ENCODE measurements around the gene TLNRD1. TPM values are rescaled to one million over a fixed set of nuclear protein-coding genes. Genes with fewer than 3 reads are reported as not detected.

The TLNRD1 gene
- total RNA-seq, 1 donor: 13.4 TPM

DNA sequence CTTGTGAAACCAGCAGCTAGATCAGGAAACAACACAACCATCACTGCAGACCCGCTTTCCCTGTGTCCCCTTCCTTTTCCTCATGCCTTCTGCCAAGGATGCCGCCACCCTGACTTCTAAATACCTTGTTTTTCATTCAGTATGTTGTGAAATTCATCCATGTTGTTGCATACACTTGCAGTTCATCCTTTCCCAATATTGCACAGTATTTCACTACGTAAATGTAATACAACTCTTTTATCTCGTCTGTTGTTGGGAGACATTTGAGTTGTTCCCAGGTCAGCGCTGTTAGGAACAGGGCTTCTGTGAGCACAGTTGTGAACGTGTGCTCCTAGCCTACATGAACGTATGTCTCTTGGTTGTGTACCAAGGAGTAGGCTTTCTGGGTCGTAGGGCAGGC is 24.2 kb downstream of the TLNRD1 start:
- DNase-seq (ENCODE audit: low read depth): no peak
- no peak for TF ChIP-seq CTCF (IDR thresholded peaks at IDR 0.05; ENCODE audit: insufficient read depth, low read depth, low read length)
- no peak overlapping the region for H3K4me3 ChIP-seq (ENCODE audit: low read depth, low read length)

DNA sequence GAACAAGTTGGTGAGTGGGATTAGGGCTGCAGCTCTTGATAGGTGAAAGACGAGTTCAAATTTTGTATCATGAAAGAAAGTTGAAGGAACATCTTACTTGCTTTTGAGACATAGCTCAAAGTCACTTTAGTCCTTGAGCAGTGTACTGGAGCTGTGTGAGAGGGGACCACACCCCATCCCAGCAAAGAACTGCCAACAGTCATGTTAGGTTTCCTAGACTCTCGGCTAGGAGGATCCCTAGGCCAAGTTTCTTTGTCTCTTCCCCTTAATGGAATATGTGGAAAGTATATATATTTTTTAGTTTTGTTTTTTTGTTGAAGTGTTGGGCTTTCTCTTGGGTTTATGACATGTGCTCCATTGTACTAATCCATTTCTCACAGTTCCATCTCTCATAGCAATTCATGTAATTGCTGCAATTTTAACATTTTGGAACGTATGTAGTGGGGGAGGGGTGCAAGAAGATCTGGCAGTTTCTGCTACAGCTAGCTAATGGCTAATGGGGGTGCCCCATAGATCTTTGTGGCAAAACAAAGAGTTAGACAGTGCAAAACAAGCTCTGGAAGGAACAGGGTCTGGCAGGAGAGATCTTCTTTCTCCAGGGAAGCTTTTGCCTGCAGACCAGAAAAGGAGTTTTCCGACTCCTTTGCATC is 25.1 kb downstream of the TLNRD1 start:
- no peak overlapping the region for H3K4me3 ChIP-seq (ENCODE audit: low read depth, low read length)
- TF ChIP-seq CTCF (IDR thresholded peaks at IDR 0.05; ENCODE audit: insufficient read depth, low read depth, low read length): no peak
- DNase-seq (ENCODE audit: low read depth): no peak

DNA sequence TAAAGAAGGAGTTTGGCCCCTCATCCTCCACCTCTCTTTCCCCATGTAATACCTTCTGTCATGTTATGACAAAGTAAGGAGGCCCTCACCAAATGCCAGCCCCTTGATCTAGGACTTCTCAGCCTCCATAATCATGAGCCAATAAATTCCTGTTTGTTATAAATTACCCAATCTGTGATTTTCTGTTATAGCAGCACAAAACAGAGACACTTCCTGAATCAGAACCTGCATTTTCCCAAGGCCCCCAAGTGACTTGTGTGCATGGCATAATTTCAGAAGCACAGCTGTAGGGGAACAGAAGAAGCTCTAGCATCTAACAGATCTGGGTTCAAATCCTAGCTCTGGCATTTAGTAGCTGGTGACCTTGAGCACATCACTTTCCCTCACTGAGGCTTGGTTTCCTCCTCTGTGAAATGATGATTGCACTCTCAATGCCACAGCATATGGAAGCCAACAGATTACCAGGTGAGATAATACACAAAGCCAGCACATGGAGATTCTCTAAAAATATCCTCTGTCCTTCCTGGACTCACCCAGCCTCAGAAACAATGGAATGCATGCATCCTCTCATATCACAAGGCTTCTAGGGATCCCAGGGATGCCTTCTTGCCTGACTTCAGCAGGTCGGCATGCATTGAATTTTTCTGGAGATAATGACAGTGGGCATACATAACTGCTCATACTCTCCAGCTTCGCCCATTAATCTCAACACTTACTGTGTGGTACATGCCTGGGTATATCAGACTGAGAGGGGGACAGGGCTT is 26.3 kb downstream of the TLNRD1 start:
- DNase-seq (ENCODE audit: low read depth): no peak
- no peak for TF ChIP-seq CTCF (IDR thresholded peaks at IDR 0.05; ENCODE audit: insufficient read depth, low read depth, low read length)
- H3K4me3 ChIP-seq (ENCODE audit: low read depth, low read length): no peak overlapping the region

- TF ChIP-seq CTCF (IDR thresholded peaks at IDR 0.05; ENCODE audit: insufficient read depth, low read depth, low read length): no peak
- no peak overlapping the region for H3K4me3 ChIP-seq (ENCODE audit: low read depth, low read length)
- no peak for DNase-seq (ENCODE audit: low read depth)
Observed at GRCh38 chr15:81029414-81030300, 28.9 kb downstream of the TLNRD1 start.

DNA sequence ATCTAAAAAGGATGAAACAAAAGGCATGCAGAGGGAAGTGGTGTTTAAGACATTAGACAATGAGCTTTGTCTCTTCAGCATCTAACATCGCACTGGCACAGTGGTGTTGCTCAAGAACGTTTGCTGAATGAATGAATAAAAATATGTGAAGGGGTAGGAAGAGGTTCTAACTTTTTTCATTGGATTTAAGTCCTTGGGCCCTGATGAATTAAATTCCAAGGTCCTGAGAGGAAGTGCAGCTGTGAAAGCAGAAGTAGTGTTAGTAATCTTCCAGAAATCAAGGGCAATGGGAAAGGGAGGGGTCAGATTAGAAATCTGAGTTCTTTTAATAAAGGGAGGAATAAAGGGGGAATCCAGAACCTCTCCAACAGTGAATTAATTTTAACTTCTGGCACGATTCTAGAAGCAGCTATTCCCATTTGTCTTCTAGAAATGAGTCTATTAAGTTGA is 29.6 kb downstream of the TLNRD1 start:
- H3K4me3 ChIP-seq (ENCODE audit: low read depth, low read length): no peak overlapping the region
- DNase-seq (ENCODE audit: low read depth): no peak

More for the DNA sequence above, 29.6 kb downstream of the TLNRD1 start:
- no peak for TF ChIP-seq CTCF (IDR thresholded peaks at IDR 0.05; ENCODE audit: insufficient read depth, low read depth, low read length)

All from fibroblast of villous mesenchyme (primary cell).